ENCODE data around the gene LONRF2. TPM values are rescaled to one million over a fixed set of nuclear protein-coding genes. Genes with fewer than 3 reads are reported as not detected.
"Not testable (repeated sequence)": the region's sequence is repeated elsewhere in the genome, so short reads cannot be mapped to it uniquely, and the experiment has no call there.

LONRF2 gene
- total and polyA plus RNA-seq, 2 of the 4 experiments (the other 2 are of a cell fraction), result 0.19 to 0.54 TPM

DNA sequence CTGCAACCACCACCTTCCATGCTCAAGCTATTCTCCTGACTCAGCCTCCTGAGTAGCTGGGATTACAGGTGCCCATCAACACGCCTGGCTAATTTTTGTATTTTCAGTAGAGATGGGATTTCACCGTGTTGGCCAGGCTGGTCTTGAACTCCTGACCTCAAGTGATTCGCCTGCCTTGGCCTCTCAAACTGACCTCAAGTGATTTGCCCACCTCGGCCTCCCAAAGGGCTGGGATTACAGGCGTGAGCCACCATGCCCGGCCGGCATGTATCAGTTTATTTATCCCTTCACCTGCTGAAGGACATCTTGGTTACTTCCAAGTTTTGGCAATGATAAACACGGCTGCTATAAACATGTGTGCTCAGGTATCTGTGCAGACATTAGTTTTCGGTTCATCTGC, 73.7 kb downstream of the LONRF2 start:
- H4K8ac ChIP-seq (ENCODE audit: low read depth in 2 of 2, low read length in 2 of 2); POLR2A ChIA-PET (ENCODE audit: unreplicated experiment); H4K20me1 ChIP-seq (ENCODE audit: insufficient read depth, low read length); H3K4me1 ChIP-seq (ENCODE audit: control insufficient read depth, insufficient read depth, low read length); H3K4me3 ChIP-seq (ENCODE audit: insufficient read depth, low read depth, low read length); H3K14ac ChIP-seq (replicated peaks; ENCODE audit: low read depth, low read length); dilution Hi-C loops (cut with HindIII; ENCODE audit: low sequenced_read_pairs, unreplicated experiment); H3K27me3 ChIP-seq (ENCODE audit: control insufficient read depth, insufficient read depth, low read length); H3K4me2 ChIP-seq (ENCODE audit: low read depth, low read length); H3K79me1 ChIP-seq (ENCODE audit: low read depth in 1 of 2, low read length in 2 of 2); H3K36me3 ChIP-seq (ENCODE audit: control insufficient read depth, insufficient read depth, low read length); H4K5ac ChIP-seq (ENCODE audit: low read depth, low read length); H2BK20ac ChIP-seq (ENCODE audit: low read depth, low read length); H3K9ac ChIP-seq (ENCODE audit: low read depth, low read length); H2AFZ ChIP-seq (replicated peaks; ENCODE audit: low read length, poor library complexity); H3K18ac ChIP-seq (ENCODE audit: low read depth, low read length); H4K91ac ChIP-seq (ENCODE audit: insufficient read depth, low read depth, low read length); H3K56ac ChIP-seq (ENCODE audit: extremely low read depth, insufficient read depth, low read length); H3K4ac ChIP-seq (ENCODE audit: low read depth, low read length); BruUV-seq (replicated peaks); H3K27ac ChIP-seq (ENCODE audit: insufficient read depth, low read length); H3K23ac ChIP-seq (ENCODE audit: low read depth, low read length); CTCF ChIA-PET; H2BK5ac ChIP-seq (ENCODE audit: low read depth, low read length, poor library complexity, severe bottlenecking); H3K9me3 ChIP-seq (ENCODE audit: control insufficient read depth, insufficient read depth, low read length); H2AK9ac ChIP-seq (replicated peaks; ENCODE audit: low read depth, low read length, poor library complexity); DNase-seq; H2BK120ac ChIP-seq (ENCODE audit: low read depth, low read length); H2BK15ac ChIP-seq (ENCODE audit: low read depth, low read length); H2AK5ac ChIP-seq (ENCODE audit: low read depth, low read length); ATAC-seq (ENCODE audit: low read depth): not testable (repeated sequence)
- 75% methylated on average over 3 of the region's 9 CpGs; no CpG with 5 or more reads in 1 of the 2 experiments for WGBS, 2 experiments (ENCODE audit: extremely low coverage in 2 of 2, insufficient read length in 1 of 2)
- in situ Hi-C loops (cut with MboI; ENCODE audit: low sequenced_read_pairs), result loop anchor here (10.0 kb wide), 1 partner anchor 524 kb away; no protein-coding TSS in a partner anchor
- H3K9me1 ChIP-seq (ENCODE audit: insufficient read depth, low read length), result peaks cover 15% of the 10 kb centered on the region
- intact Hi-C loops (cut with micrococcal nuclease), result loop anchor here (10.0 kb wide), 1 partner anchor 434 kb away; no protein-coding TSS in a partner anchor

Data from IMR-90 (cell line).